Ishikawa (cell line): ENCODE results near the gene CIP2A.

ENCODE experiments used
- CEBPB ChIP-seq: IDR thresholded peaks from 2 replicates; pipeline ENCODE4 v1.6.1; 2012
- CREB1 ChIP-seq: IDR thresholded peaks from 2 replicates; pipeline ENCODE4 v1.6.1; 2012; ENCODE audit warnings: low read depth
- EGR1 ChIP-seq: IDR thresholded peaks from 2 replicates; pipeline ENCODE4 v1.6.1; 2012
- EP300 ChIP-seq: IDR thresholded peaks from 2 replicates; pipeline ENCODE4 v1.6.1; 2012; ENCODE audit warnings: borderline replicate concordance
- FOXM1 ChIP-seq: IDR thresholded peaks from 2 replicates; pipeline ENCODE4 v1.6.1; 2012; ENCODE audit warnings: low read depth, borderline replicate concordance
- MAX ChIP-seq: IDR thresholded peaks from 2 replicates; pipeline ENCODE4 v1.6.1; 2012
- NFIC ChIP-seq: IDR thresholded peaks from 2 replicates; pipeline ENCODE4 v1.6.1; 2012
- RAD21 ChIP-seq: IDR thresholded peaks from 2 replicates; pipeline ENCODE4 v1.6.1; 2012; ENCODE audit warnings: low read depth
- TAF1 ChIP-seq: IDR thresholded peaks from 2 replicates; pipeline ENCODE4 v1.6.1; 2012; ENCODE audit warnings: low read depth, mild to moderate bottlenecking
- TCF12 ChIP-seq: IDR thresholded peaks from 2 replicates; pipeline ENCODE4 v1.6.1; 2012; ENCODE audit warnings: low read depth
- TEAD4 ChIP-seq: IDR thresholded peaks from 2 replicates; pipeline ENCODE4 v1.6.1; 2012
- YY1 ChIP-seq: IDR thresholded peaks from 2 replicates; pipeline ENCODE4 v1.6.1; 2012; ENCODE audit warnings: low read depth
- ZBTB7A ChIP-seq: IDR thresholded peaks from 2 replicates; pipeline ENCODE4 v1.6.1; 2012; ENCODE audit warnings: low read depth
- TF ChIP-seq, protein P1 (sequence below): IDR thresholded peaks from 2 replicates; pipeline ENCODE4 v1.6.1; 2012; ENCODE audit warnings: low read depth, mild to moderate bottlenecking
- TF ChIP-seq, protein P2 (sequence below): IDR thresholded peaks from 2 replicates; pipeline ENCODE4 v1.6.1; 2012

The CIP2A gene

GRCh38 chr3:108507902-108508301, 81.3 kb downstream of the CIP2A start:
- TF ChIP-seq NFIC, result no peak
- TF ChIP-seq EGR1, result no peak
- TF ChIP-seq, protein P1, sequence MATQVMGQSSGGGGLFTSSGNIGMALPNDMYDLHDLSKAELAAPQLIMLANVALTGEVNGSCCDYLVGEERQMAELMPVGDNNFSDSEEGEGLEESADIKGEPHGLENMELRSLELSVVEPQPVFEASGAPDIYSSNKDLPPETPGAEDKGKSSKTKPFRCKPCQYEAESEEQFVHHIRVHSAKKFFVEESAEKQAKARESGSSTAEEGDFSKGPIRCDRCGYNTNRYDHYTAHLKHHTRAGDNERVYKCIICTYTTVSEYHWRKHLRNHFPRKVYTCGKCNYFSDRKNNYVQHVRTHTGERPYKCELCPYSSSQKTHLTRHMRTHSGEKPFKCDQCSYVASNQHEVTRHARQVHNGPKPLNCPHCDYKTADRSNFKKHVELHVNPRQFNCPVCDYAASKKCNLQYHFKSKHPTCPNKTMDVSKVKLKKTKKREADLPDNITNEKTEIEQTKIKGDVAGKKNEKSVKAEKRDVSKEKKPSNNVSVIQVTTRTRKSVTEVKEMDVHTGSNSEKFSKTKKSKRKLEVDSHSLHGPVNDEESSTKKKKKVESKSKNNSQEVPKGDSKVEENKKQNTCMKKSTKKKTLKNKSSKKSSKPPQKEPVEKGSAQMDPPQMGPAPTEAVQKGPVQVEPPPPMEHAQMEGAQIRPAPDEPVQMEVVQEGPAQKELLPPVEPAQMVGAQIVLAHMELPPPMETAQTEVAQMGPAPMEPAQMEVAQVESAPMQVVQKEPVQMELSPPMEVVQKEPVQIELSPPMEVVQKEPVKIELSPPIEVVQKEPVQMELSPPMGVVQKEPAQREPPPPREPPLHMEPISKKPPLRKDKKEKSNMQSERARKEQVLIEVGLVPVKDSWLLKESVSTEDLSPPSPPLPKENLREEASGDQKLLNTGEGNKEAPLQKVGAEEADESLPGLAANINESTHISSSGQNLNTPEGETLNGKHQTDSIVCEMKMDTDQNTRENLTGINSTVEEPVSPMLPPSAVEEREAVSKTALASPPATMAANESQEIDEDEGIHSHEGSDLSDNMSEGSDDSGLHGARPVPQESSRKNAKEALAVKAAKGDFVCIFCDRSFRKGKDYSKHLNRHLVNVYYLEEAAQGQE, result no peak
- no peak for TF ChIP-seq RAD21
- no peak for TF ChIP-seq ZBTB7A
- no peak for TF ChIP-seq TEAD4
- no peak for TF ChIP-seq TAF1
- TF ChIP-seq CEBPB, result no peak
- TF ChIP-seq FOXM1, result no peak
- TF ChIP-seq, protein P2, sequence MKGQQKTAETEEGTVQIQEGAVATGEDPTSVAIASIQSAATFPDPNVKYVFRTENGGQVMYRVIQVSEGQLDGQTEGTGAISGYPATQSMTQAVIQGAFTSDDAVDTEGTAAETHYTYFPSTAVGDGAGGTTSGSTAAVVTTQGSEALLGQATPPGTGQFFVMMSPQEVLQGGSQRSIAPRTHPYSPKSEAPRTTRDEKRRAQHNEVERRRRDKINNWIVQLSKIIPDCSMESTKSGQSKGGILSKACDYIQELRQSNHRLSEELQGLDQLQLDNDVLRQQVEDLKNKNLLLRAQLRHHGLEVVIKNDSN, result no peak
- no peak for TF ChIP-seq MAX
- no peak for TF ChIP-seq EP300
- no peak for TF ChIP-seq YY1
- no peak for TF ChIP-seq CREB1
- TF ChIP-seq TCF12, result no peak

- TF ChIP-seq EP300 (no peak), CREB1 (no peak), ZBTB7A (no peak), CEBPB (no peak), TEAD4 (no peak)
- TF ChIP-seq, protein P1, result no peak
- TF ChIP-seq, protein P2, result no peak
These were observed 83.4 kb downstream of the CIP2A start for GRCh38 chr3:108505811-108506210.

DNA sequence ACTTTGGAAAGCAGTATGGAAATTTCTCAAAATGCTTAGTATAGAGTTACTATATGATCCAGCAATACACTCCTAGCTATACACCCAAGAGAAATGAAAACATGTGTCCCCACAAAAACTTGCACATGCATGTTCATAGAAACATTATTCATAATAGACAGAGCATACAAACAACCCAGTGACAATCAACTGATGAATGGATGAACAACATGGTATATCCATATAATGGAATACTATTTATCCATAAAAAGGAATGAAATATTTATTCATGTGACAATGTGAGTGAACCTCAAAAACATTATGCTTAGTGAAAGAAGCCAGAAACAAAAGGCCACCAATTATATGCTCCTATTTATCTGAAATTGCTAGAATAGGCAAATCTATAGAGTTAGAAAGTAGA, 85.5 kb downstream of the CIP2A start:
- TF ChIP-seq TAF1 (no peak), ZBTB7A (no peak), MAX (no peak), TEAD4 (no peak), CEBPB (no peak), NFIC (no peak), EP300 (no peak), CREB1 (no peak), TCF12 (no peak), RAD21 (no peak), YY1 (no peak), FOXM1 (no peak), EGR1 (no peak)
- TF ChIP-seq, protein P1, result no peak
- TF ChIP-seq, protein P2, result no peak

DNA sequence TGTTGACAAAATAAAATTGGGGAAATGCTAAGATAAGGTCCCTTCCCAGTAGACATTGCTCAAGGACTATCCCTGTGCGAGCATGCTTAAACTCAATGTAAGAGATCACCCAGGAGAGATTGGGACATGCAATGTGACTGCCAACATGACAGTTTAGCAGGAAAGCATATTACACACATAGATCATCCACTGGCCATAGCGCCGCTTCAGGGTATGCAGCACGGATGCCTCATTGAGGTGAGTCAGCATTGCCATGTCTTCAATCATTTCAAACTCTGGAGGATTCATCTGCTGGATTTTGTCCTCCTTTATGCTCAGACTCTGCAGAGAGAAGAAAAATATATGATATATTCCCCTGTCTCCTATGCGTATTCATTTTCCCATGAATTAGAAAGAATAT, 87.7 kb downstream of the CIP2A start:
- TF ChIP-seq FOXM1, result no peak
- TF ChIP-seq EP300, result no peak
- TF ChIP-seq ZBTB7A, result no peak
